Measurements from ENCODE around the gene GJB1. TPM values are rescaled to one million over a fixed set of nuclear protein-coding genes. Genes with fewer than 3 reads are reported as not detected.

The GJB1 gene
- polyA plus RNA-seq, 3 donors, result not detected

DNA sequence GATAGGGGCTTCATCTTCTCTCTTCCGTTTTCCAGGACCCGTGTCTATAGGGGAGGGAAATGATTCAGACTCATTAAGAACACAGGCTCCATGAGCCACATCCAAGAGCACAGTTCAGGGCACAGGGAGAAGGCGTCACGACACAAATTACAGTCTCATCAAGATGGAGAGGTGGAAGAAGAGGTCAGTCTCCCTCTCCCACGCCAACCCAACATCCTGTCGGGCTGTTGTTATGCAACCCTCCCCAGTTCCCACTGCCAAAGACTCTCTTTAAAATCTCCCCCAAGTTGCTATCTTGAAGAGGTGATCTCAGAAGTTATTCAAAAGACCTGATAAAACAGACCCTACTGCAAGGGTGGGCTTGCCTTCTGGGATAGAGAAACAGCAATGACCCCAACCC, 18.3 kb downstream of the GJB1 start:
- Histone ChIP-seq H3K27ac (ENCODE audit: low read depth in 1 of 2, low read length in 2 of 2) (no peak overlapping the region), H3K79me2 (ENCODE audit: insufficient read depth, low read length) (no peaks in the 10 kb centered on the region), H4K20me1 (ENCODE audit: insufficient read depth, low read length) (no peaks in the 10 kb centered on the region), H3K36me3 (replicated peaks in 1 of 2; ENCODE audit: control insufficient read depth in 1 of 2, insufficient read depth in 2 of 2, low read length in 2 of 2) (peaks cover 56 to 65% of the 10 kb centered on the region in 2 donors), H3K9me3 (replicated peaks in 1 of 2; ENCODE audit: control insufficient read depth in 1 of 2, insufficient read depth in 1 of 2, low read length in 2 of 2) (no peaks in the 10 kb centered on the region), H3K4me3 (replicated peaks in 1 of 3; ENCODE audit: low read depth in 2 of 3, low read length in 3 of 3) (no peak overlapping the region), H2AFZ (ENCODE audit: insufficient read depth, low read depth, low read length, poor library complexity, severe bottlenecking) (no peak overlapping the region), H3K4me2 (replicated peaks; ENCODE audit: extremely low read depth, low read length, poor library complexity, severe bottlenecking) (no peak overlapping the region), H3K27me3 (ENCODE audit: control insufficient read depth in 2 of 2, insufficient read depth in 2 of 2, low read length in 2 of 2) (no peaks in the 10 kb centered on the region), H3K4me1 (ENCODE audit: control insufficient read depth in 1 of 2, insufficient read depth in 2 of 2, low read length in 2 of 2) (peaks cover 0 to 2% of the 10 kb centered on the region in 2 donors), H3K9ac (ENCODE audit: insufficient read depth, low read length, poor library complexity, severe bottlenecking) (no peak overlapping the region)
- no CpG with 5 or more reads among the region's 6 CpGs for WGBS (ENCODE audit: insufficient coverage)
- H3K4me3 Mint-ChIP-seq, result no peak overlapping the region
- intact Hi-C loops (cut with micrococcal nuclease), result no loop called here
- H3K4me1 Mint-ChIP-seq, result peaks cover 7% of the 10 kb centered on the region
- H3K36me3 Mint-ChIP-seq, result peaks cover 62 to 63% of the 10 kb centered on the region in 2 donors
- H3K27ac Mint-ChIP-seq, result peak overlapping the region in 2 of 7 donors; percentile 37 to 64
- TF ChIP-seq, protein P1, sequence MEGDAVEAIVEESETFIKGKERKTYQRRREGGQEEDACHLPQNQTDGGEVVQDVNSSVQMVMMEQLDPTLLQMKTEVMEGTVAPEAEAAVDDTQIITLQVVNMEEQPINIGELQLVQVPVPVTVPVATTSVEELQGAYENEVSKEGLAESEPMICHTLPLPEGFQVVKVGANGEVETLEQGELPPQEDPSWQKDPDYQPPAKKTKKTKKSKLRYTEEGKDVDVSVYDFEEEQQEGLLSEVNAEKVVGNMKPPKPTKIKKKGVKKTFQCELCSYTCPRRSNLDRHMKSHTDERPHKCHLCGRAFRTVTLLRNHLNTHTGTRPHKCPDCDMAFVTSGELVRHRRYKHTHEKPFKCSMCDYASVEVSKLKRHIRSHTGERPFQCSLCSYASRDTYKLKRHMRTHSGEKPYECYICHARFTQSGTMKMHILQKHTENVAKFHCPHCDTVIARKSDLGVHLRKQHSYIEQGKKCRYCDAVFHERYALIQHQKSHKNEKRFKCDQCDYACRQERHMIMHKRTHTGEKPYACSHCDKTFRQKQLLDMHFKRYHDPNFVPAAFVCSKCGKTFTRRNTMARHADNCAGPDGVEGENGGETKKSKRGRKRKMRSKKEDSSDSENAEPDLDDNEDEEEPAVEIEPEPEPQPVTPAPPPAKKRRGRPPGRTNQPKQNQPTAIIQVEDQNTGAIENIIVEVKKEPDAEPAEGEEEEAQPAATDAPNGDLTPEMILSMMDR (IDR thresholded peaks at IDR 0.05), result no peak
- no peak for DNase-seq
- H3K9me3 Mint-ChIP-seq, result peaks cover 0 to 8% (median 0%) of the 10 kb centered on the region in 7 donors
- H3K27me3 Mint-ChIP-seq (ENCODE audit: low read depth in 3 of 3), result no peaks in the 10 kb centered on the region

- TF ChIP-seq, protein P1 (IDR thresholded peaks at IDR 0.05), result no peak
- Histone ChIP-seq H3K4me2 (replicated peaks; ENCODE audit: extremely low read depth, low read length, poor library complexity, severe bottlenecking) (no peak overlapping the region), H3K27me3 (ENCODE audit: control insufficient read depth in 2 of 2, insufficient read depth in 2 of 2, low read length in 2 of 2) (no peaks in the 10 kb centered on the region), H2AFZ (ENCODE audit: insufficient read depth, low read depth, low read length, poor library complexity, severe bottlenecking) (no peak overlapping the region), H3K27ac (ENCODE audit: low read depth in 1 of 2, low read length in 2 of 2) (no peak overlapping the region), H3K79me2 (ENCODE audit: insufficient read depth, low read length) (no peaks in the 10 kb centered on the region), H3K36me3 (replicated peaks in 1 of 2; ENCODE audit: control insufficient read depth in 1 of 2, insufficient read depth in 2 of 2, low read length in 2 of 2) (peaks cover 85 to 96% of the 10 kb centered on the region in 2 donors), H4K20me1 (ENCODE audit: insufficient read depth, low read length) (no peaks in the 10 kb centered on the region), H3K9me3 (replicated peaks in 1 of 2; ENCODE audit: control insufficient read depth in 1 of 2, insufficient read depth in 1 of 2, low read length in 2 of 2) (no peaks in the 10 kb centered on the region), H3K9ac (ENCODE audit: insufficient read depth, low read length, poor library complexity, severe bottlenecking) (no peak overlapping the region), H3K4me1 (ENCODE audit: control insufficient read depth in 1 of 2, insufficient read depth in 2 of 2, low read length in 2 of 2) (peaks cover 0 to 2% of the 10 kb centered on the region in 2 donors), H3K4me3 (replicated peaks in 1 of 3; ENCODE audit: low read depth in 2 of 3, low read length in 3 of 3) (no peak overlapping the region)
- Mint-ChIP-seq H3K9me3 (peaks cover 0 to 6% (median 0%) of the 10 kb centered on the region in 7 donors), H3K27ac (peak overlapping the region in 1 of 7 donors; percentile 53), H3K4me1 (peaks cover 5% of the 10 kb centered on the region), H3K27me3 (ENCODE audit: low read depth in 3 of 3) (peaks cover 0 to 4% (median 0%) of the 10 kb centered on the region in 3 donors), H3K4me3 (no peak overlapping the region), H3K36me3 (peaks cover 84 to 90% of the 10 kb centered on the region in 2 donors)
- intact Hi-C loops (cut with micrococcal nuclease), result no loop called here
- no peak for DNase-seq
- WGBS (ENCODE audit: insufficient coverage), result 100% methylated on average over 2 of the region's 9 CpGs
Measured at GRCh38 chrX:71244359-71245128, 21.5 kb downstream of the GJB1 start.
